Trophoblast cell (in vitro differentiated cells and primary cell): ENCODE measurements around the gene ZNF486.
A peak's percentile ranks its signal among the peaks of the same experiment; 100 is the strongest.
"Not testable (repeated sequence)": the region's sequence is repeated elsewhere in the genome, so short reads cannot be mapped to it uniquely, and the experiment has no call there.

ENCODE experiments used
- DNase-seq, 2 donors: peaks; one replicate each; pipeline ENCODE4 v3.0.0-alpha.2; 2016
- H2AFZ ChIP-seq: 2 replicates; pipeline ENCODE4 v1.6.1; 2013; ENCODE audit warnings: low read length, moderate library complexity, mild to moderate bottlenecking; ENCODE audit not compliant: insufficient read depth, poor library complexity
- H2AK5ac ChIP-seq: 2 replicates; pipeline ENCODE4 v1.6.1; 2013; ENCODE audit warnings: mild to moderate bottlenecking, low read length
- H2BK120ac ChIP-seq: 2 replicates; pipeline ENCODE4 v1.6.1; 2013; ENCODE audit warnings: low read length, mild to moderate bottlenecking, moderate library complexity; ENCODE audit not compliant: insufficient read depth, poor library complexity
- H2BK12ac ChIP-seq: 2 replicates; pipeline ENCODE4 v1.6.1; 2013; ENCODE audit warnings: mild to moderate bottlenecking, low read length, moderate library complexity
- H2BK5ac ChIP-seq: 2 replicates; pipeline ENCODE4 v1.6.1; 2013; ENCODE audit warnings: low read length, low read depth, moderate library complexity, mild to moderate bottlenecking; ENCODE audit not compliant: poor library complexity
- H3K14ac ChIP-seq: 2 replicates; pipeline ENCODE4 v1.6.1; 2013; ENCODE audit warnings: mild to moderate bottlenecking, low read length
- H3K18ac ChIP-seq: 2 replicates; pipeline ENCODE4 v1.6.1; 2013; ENCODE audit warnings: mild to moderate bottlenecking, low read length
- H3K23ac ChIP-seq: 2 replicates; pipeline ENCODE4 v1.6.1; 2013; ENCODE audit warnings: low read length
- H3K27ac ChIP-seq: 2 replicates; pipeline ENCODE4 v1.5.1; 2013; ENCODE audit warnings: low read depth, mild to moderate bottlenecking, inconsistent platforms, low read length, moderate library complexity
- H3K27me3 ChIP-seq: 2 replicates; pipeline ENCODE4 v1.6.1; 2013; ENCODE audit warnings: inconsistent platforms, mild to moderate bottlenecking, low read length, moderate library complexity; ENCODE audit not compliant: insufficient read depth
- H3K36me3 ChIP-seq, 2 experiments: 1 replicate in 1 of 2; 2 replicates in 1 of 2; pipeline ENCODE4 v1.6.1; 2013; ENCODE audit warnings: low read length in 2 of 2, mild to moderate bottlenecking in 2 of 2, moderate library complexity in 1 of 2; ENCODE audit not compliant: insufficient read depth in 2 of 2, control insufficient read depth in 1 of 2
- H3K4ac ChIP-seq: 2 replicates; pipeline ENCODE4 v1.6.1; 2013; ENCODE audit warnings: low read depth, mild to moderate bottlenecking, low read length, moderate library complexity
- H3K4me1 ChIP-seq, 2 experiments: 1 replicate in 1 of 2; 2 replicates in 1 of 2; pipeline ENCODE4 v1.6.1; 2013; ENCODE audit warnings: low read length in 2 of 2, mild to moderate bottlenecking in 2 of 2, moderate library complexity in 1 of 2; ENCODE audit not compliant: insufficient read depth in 2 of 2, control insufficient read depth in 1 of 2
- H3K4me2 ChIP-seq: 2 replicates; pipeline ENCODE4 v1.6.1; 2013; ENCODE audit warnings: inconsistent platforms, mild to moderate bottlenecking, low read length, moderate library complexity
- H3K4me3 ChIP-seq: 2 replicates; pipeline ENCODE4 v1.5.1; 2013; ENCODE audit warnings: mild to moderate bottlenecking, low read depth, low read length, inconsistent platforms
- H3K79me1 ChIP-seq: one replicate; pipeline ENCODE4 v1.6.1; 2013; ENCODE audit warnings: low read length
- H3K79me2 ChIP-seq: 2 replicates; pipeline ENCODE4 v1.6.1; 2013; ENCODE audit warnings: low read length, mild to moderate bottlenecking; ENCODE audit not compliant: control insufficient read depth, insufficient read depth, poor library complexity
- H3K9ac ChIP-seq: 2 replicates; pipeline ENCODE4 v1.6.1; 2013; ENCODE audit warnings: mild to moderate bottlenecking, low read length
- H3K9me3 ChIP-seq: 2 replicates; pipeline ENCODE4 v1.6.1; 2013; ENCODE audit warnings: low read depth, mild to moderate bottlenecking, control low read depth, inconsistent platforms, low read length; ENCODE audit not compliant: insufficient read depth
- H4K12ac ChIP-seq: 2 replicates; pipeline ENCODE4 v1.6.1; 2013; ENCODE audit warnings: low read depth, mild to moderate bottlenecking, low read length, moderate library complexity
- H4K8ac ChIP-seq: 2 replicates; pipeline ENCODE4 v1.6.1; 2013; ENCODE audit warnings: low read depth, mild to moderate bottlenecking, low read length, moderate library complexity
- H4K91ac ChIP-seq: one replicate; pipeline ENCODE4 v1.6.1; 2013; ENCODE audit warnings: low read depth, mild to moderate bottlenecking, low read length, moderate library complexity
- WGBS: extraction: QIAGEN DNeasy Blood & Tissue Kit; methylation state at CpG from one replicate; pipeline ENCODE4 v1.1.7; 2013; ENCODE audit warnings: missing lambda C conversion rate; ENCODE audit not compliant: insufficient read length, insufficient coverage; ENCODE audit errors: extremely low coverage; 5-methylcytosine and 5-hydroxymethylcytosine counted together

Gene ZNF486

GRCh38 chr19:20214366-20214765 is 47.4 kb downstream of the ZNF486 start:
- H3K4me2 ChIP-seq, H4K12ac ChIP-seq: not testable (repeated sequence)
- no CpG with 5 or more reads among the region's 26 CpGs for WGBS

GRCh38 chr19:20221605-20222004 is 54.6 kb downstream of the ZNF486 start:
- H2AFZ ChIP-seq, H3K18ac ChIP-seq, H3K79me2 ChIP-seq, H3K23ac ChIP-seq, H3K4ac ChIP-seq, H3K79me1 ChIP-seq, H4K8ac ChIP-seq, H3K4me3 ChIP-seq, H3K4me1 ChIP-seq, H3K27me3 ChIP-seq, H3K14ac ChIP-seq, H4K91ac ChIP-seq, H2BK12ac ChIP-seq, H3K9me3 ChIP-seq, H3K4me2 ChIP-seq, H2BK120ac ChIP-seq, H2AK5ac ChIP-seq, H3K27ac ChIP-seq, H4K12ac ChIP-seq, DNase-seq, H3K9ac ChIP-seq, H3K36me3 ChIP-seq: not testable (repeated sequence)
- peak overlapping the region; percentile 31 for H2BK5ac ChIP-seq
- WGBS, result no CpG with 5 or more reads among the region's 1 CpG

More at GRCh38 chr19:20214366-20214765, 47.4 kb downstream of the ZNF486 start:
- H2AK5ac ChIP-seq, H3K14ac ChIP-seq, H3K9me3 ChIP-seq, H3K36me3 ChIP-seq, H3K79me1 ChIP-seq, H4K8ac ChIP-seq, H3K18ac ChIP-seq, H2AFZ ChIP-seq, H3K9ac ChIP-seq, H2BK120ac ChIP-seq, DNase-seq, H3K79me2 ChIP-seq, H2BK12ac ChIP-seq, H2BK5ac ChIP-seq, H3K27me3 ChIP-seq, H3K4me1 ChIP-seq, H3K23ac ChIP-seq, H3K27ac ChIP-seq, H3K4ac ChIP-seq, H3K4me3 ChIP-seq, H4K91ac ChIP-seq: not testable (repeated sequence)

- Histone ChIP-seq H3K4me3 (no peak overlapping the region), H4K12ac (no peak overlapping the region), H3K9me3 (no peaks in the 10 kb centered on the region), H3K36me3 (peaks cover 8 to 19% of the 10 kb centered on the region in 2 experiments), H2BK5ac (no peak overlapping the region), H3K18ac (no peak overlapping the region), H4K8ac (no peak overlapping the region), H3K79me2 (peaks cover 26% of the 10 kb centered on the region), H3K9ac (no peak overlapping the region), H3K14ac (no peak overlapping the region), H4K91ac (no peak overlapping the region), H2BK120ac (no peak overlapping the region), H3K4ac (peak overlapping the region; percentile 52), H2AFZ (no peak overlapping the region), H3K23ac (no peak overlapping the region), H2BK12ac (no peak overlapping the region), H3K4me1 (peaks cover 3 to 15% of the 10 kb centered on the region in 2 experiments), H3K27me3 (no peaks in the 10 kb centered on the region), H3K79me1 (peaks cover 9% of the 10 kb centered on the region), H3K4me2 (no peak overlapping the region), H3K27ac (no peak overlapping the region), H2AK5ac (no peak overlapping the region)
- WGBS, result no CpG with 5 or more reads among the region's 3 CpGs
- DNase-seq, result peak in 1 of 2 donors; percentile 11
Observed at GRCh38 chr19:20233105-20233504, 66.1 kb downstream of the ZNF486 start.

GRCh38 chr19:20235156-20235555 is 68.1 kb downstream of the ZNF486 start:
- Histone ChIP-seq H3K4ac (peak overlapping the region; percentile 90), H3K4me2 (no peak overlapping the region), H3K9ac (no peak overlapping the region), H3K27ac (no peak overlapping the region), H2AFZ (no peak overlapping the region), H2BK120ac (no peak overlapping the region), H3K14ac (no peak overlapping the region), H4K8ac (no peak overlapping the region), H4K12ac (no peak overlapping the region), H3K79me1 (peaks cover 10% of the 10 kb centered on the region), H3K23ac (no peak overlapping the region), H2BK12ac (no peak overlapping the region), H3K18ac (no peak overlapping the region), H3K36me3 (peaks cover 8 to 19% of the 10 kb centered on the region in 2 experiments), H3K27me3 (no peaks in the 10 kb centered on the region), H2AK5ac (no peak overlapping the region), H2BK5ac (no peak overlapping the region), H3K4me1 (peaks cover 6 to 19% of the 10 kb centered on the region in 2 experiments), H3K9me3 (no peaks in the 10 kb centered on the region), H3K4me3 (no peak overlapping the region), H3K79me2 (peaks cover 27% of the 10 kb centered on the region), H4K91ac (peak overlapping the region; percentile 24)
- DNase-seq, result no peak
- no CpG with 5 or more reads among the region's 8 CpGs for WGBS
